MG63 (cell line): ENCODE results near the gene CORO6. TPM values are rescaled to one million over a fixed set of nuclear protein-coding genes. Genes with fewer than 3 reads are reported as not detected.

Experiments
- DNase-seq: peaks from one replicate; pipeline ENCODE4 v3.0.0-alpha.2; 2020
- H3K27me3 ChIP-seq: fragments of 250-450 bp; sonication (Bioruptor Pico); 2 replicates; pipeline ENCODE4 v1.5.1; 2020; ENCODE audit warnings: mild to moderate bottlenecking, moderate library complexity
- H3K36me3 ChIP-seq: fragments of 250-450 bp; sonication (Bioruptor Pico); 2 replicates; pipeline ENCODE4 v1.5.1; 2020; ENCODE audit warnings: mild to moderate bottlenecking, moderate library complexity
- H3K4me3 ChIP-seq: fragments of 250-450 bp; sonication (Bioruptor Pico); 2 replicates; pipeline ENCODE4 v1.5.1; 2020; ENCODE audit warnings: mild to moderate bottlenecking, moderate library complexity
- H3K9me3 ChIP-seq: fragments of 250-450 bp; sonication (Bioruptor Pico); 2 replicates; pipeline ENCODE4 v1.5.1; 2020; ENCODE audit warnings: mild to moderate bottlenecking, moderate library complexity
- total RNA-seq: library from RNA; depleted of rRNA; stranded (reverse); fragments of >200 nt; shearing (Covaris generic); gene quantifications from 2 replicates; pipeline ENCODE4 v1.2.3, GENCODE V29; 2014; ENCODE audit warnings: low replicate concordance

Gene CORO6
- total RNA-seq, 1 experiment from 2014 or later: 1.2 TPM

GRCh38 chr17:29607557-29608195 is 15.0 kb downstream of the CORO6 start:
- Histone ChIP-seq H3K36me3 (no peaks in the 10 kb centered on the region), H3K9me3 (no peaks in the 10 kb centered on the region), H3K27me3 (no peaks in the 10 kb centered on the region), H3K4me3 (no peak overlapping the region)
- DNase-seq: no peak

- Histone ChIP-seq H3K27me3 (no peaks in the 10 kb centered on the region), H3K9me3 (no peaks in the 10 kb centered on the region), H3K4me3 (no peak overlapping the region), H3K36me3 (no peaks in the 10 kb centered on the region)
- no peak for DNase-seq
Measured at GRCh38 chr17:29603109-29603674, 19.5 kb downstream of the CORO6 start.

GRCh38 chr17:29597361-29598172 is 25.1 kb downstream of the CORO6 start:
- Histone ChIP-seq H3K4me3 (no peak overlapping the region), H3K27me3 (no peaks in the 10 kb centered on the region), H3K9me3 (no peaks in the 10 kb centered on the region), H3K36me3 (no peaks in the 10 kb centered on the region)
- DNase-seq: no peak

- no peaks in the 10 kb centered on the region for H3K27me3 ChIP-seq
- H3K9me3 ChIP-seq: no peaks in the 10 kb centered on the region
- H3K4me3 ChIP-seq: no peak overlapping the region
- no peak for DNase-seq
- no peaks in the 10 kb centered on the region for H3K36me3 ChIP-seq
Measured at GRCh38 chr17:29596811-29597210, 25.9 kb downstream of the CORO6 start.

GRCh38 chr17:29595943-29596774 is 26.6 kb downstream of the CORO6 start:
- Histone ChIP-seq H3K9me3 (no peaks in the 10 kb centered on the region), H3K27me3 (no peaks in the 10 kb centered on the region), H3K4me3 (no peak overlapping the region), H3K36me3 (no peaks in the 10 kb centered on the region)
- DNase-seq: no peak

GRCh38 chr17:29595107-29595942 is 27.4 kb downstream of the CORO6 start:
- no peaks in the 10 kb centered on the region for H3K36me3 ChIP-seq
- DNase-seq: no peak
- H3K4me3 ChIP-seq: no peak overlapping the region
- no peaks in the 10 kb centered on the region for H3K27me3 ChIP-seq
- H3K9me3 ChIP-seq: no peaks in the 10 kb centered on the region

GRCh38 chr17:29594519-29595090 is 28.1 kb downstream of the CORO6 start:
- Histone ChIP-seq H3K27me3 (no peaks in the 10 kb centered on the region), H3K4me3 (peak overlapping the region; percentile 61), H3K9me3 (no peaks in the 10 kb centered on the region), H3K36me3 (no peaks in the 10 kb centered on the region)
- DNase-seq: no peak

- H3K36me3 ChIP-seq: no peaks in the 10 kb centered on the region
- H3K27me3 ChIP-seq: no peaks in the 10 kb centered on the region
- peak overlapping the region; percentile 61 for H3K4me3 ChIP-seq
- DNase-seq: peak; percentile 47
- H3K9me3 ChIP-seq: no peaks in the 10 kb centered on the region
Measured at GRCh38 chr17:29593591-29594518, 28.9 kb downstream of the CORO6 start.

- Histone ChIP-seq H3K4me3 (peak within 1 kb of the TSS; percentile 61), H3K27me3 (no peaks in the 10 kb centered on the region), H3K9me3 (no peaks in the 10 kb centered on the region), H3K36me3 (no peaks in the 10 kb centered on the region)
- DNase-seq: peak; percentile 64
Measured at GRCh38 chr17:29592850-29593551, 29.7 kb downstream of the CORO6 start, which contains the start of gene ANKRD13B. Gene ANKRD13B, plus strand, starts transcription at chr17:29593132. Its CDS starts 490 bp downstream, at chr17:29593622.

- H3K4me3 ChIP-seq: peak overlapping the region; percentile 61
- no peaks in the 10 kb centered on the region for H3K27me3 ChIP-seq
- H3K36me3 ChIP-seq: 0 out of 2 replicates have a peak, but pooled peaks cover 3% of the 10 kb centered on the region
- peak; percentile 95 for DNase-seq
- no peaks in the 10 kb centered on the region for H3K9me3 ChIP-seq
Measured at GRCh38 chr17:29591737-29592608, 30.7 kb downstream of the CORO6 start.

GRCh38 chr17:29591146-29591736 is 31.5 kb downstream of the CORO6 start:
- H3K4me3 ChIP-seq: peak overlapping the region; percentile 61
- H3K36me3 ChIP-seq: 0 out of 2 replicates have a peak, but pooled peaks cover 3% of the 10 kb centered on the region
- DNase-seq: peak; percentile 88
- no peaks in the 10 kb centered on the region for H3K9me3 ChIP-seq
- no peaks in the 10 kb centered on the region for H3K27me3 ChIP-seq

GRCh38 chr17:29590411-29591145 is 32.1 kb downstream of the CORO6 start:
- peak overlapping the region; percentile 61 for H3K4me3 ChIP-seq
- no peaks in the 10 kb centered on the region for H3K9me3 ChIP-seq
- H3K36me3 ChIP-seq: 0 out of 2 replicates have a peak, but pooled peaks cover 7% of the 10 kb centered on the region
- H3K27me3 ChIP-seq: no peaks in the 10 kb centered on the region
- DNase-seq: peak; percentile 75
